ENCODE results near the gene CCDC92.

CCDC92 gene

DNA sequence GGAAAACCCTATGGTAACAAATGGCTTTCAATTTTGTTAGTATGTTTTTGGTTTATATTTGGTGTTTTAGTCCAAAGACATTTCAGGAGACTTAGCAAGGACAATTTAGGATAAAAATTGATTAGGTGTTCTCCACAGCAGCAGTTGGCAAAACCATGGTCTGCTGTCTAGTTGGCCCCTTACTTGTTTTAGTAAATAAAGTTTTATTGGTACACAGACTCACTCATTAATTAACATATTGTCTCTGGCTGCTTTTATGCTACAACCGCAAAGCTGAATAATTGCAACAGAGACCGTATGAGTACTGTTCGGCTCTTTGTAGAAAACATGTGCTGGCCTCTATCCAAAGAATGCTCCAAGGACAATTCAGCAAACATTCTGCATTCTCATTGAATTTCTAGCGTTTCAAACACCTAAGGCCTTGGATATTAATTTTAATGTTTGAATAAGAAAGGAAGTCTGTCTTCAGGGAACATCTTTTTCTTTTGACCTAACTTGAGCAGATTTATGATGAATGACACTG, 77.7 kb downstream of the CCDC92 start:
- Histone ChIP-seq H3K9ac (ENCODE audit: low read depth, low read length) (no peak overlapping the region), H3K4me3 (ENCODE audit: low read length) (no peak overlapping the region), H3K4me1 (ENCODE audit: insufficient read depth, low read length) (no peaks in the 10 kb centered on the region), H3K27ac (ENCODE audit: low read length) (no peak overlapping the region), H3K36me3 (ENCODE audit: insufficient read depth, low read depth, low read length) (no peaks in the 10 kb centered on the region), H3K9me3 (ENCODE audit: insufficient read depth, low read depth, low read length) (no peaks in the 10 kb centered on the region), H3K27me3 (ENCODE audit: insufficient read depth, low read length) (no peaks in the 10 kb centered on the region; the same call in 1 of the 2 replicates)

- Histone ChIP-seq H3K4me3 (ENCODE audit: low read length) (no peak overlapping the region), H3K27ac (ENCODE audit: low read length) (no peak overlapping the region), H3K4me1 (ENCODE audit: insufficient read depth, low read length) (no peaks in the 10 kb centered on the region), H3K27me3 (ENCODE audit: insufficient read depth, low read length) (no peaks in the 10 kb centered on the region; the same call in 1 of the 2 replicates), H3K9ac (ENCODE audit: low read depth, low read length) (no peak overlapping the region), H3K9me3 (ENCODE audit: insufficient read depth, low read depth, low read length) (no peaks in the 10 kb centered on the region), H3K36me3 (ENCODE audit: insufficient read depth, low read depth, low read length) (no peaks in the 10 kb centered on the region)
Observed at GRCh38 chr12:123893276-123893675, 79.4 kb downstream of the CCDC92 start.

GRCh38 chr12:123892853-123893252, 79.8 kb downstream of the CCDC92 start:
- Histone ChIP-seq H3K36me3 (ENCODE audit: insufficient read depth, low read depth, low read length) (no peaks in the 10 kb centered on the region), H3K27me3 (ENCODE audit: insufficient read depth, low read length) (no peaks in the 10 kb centered on the region), H3K27ac (ENCODE audit: low read length) (no peak overlapping the region), H3K9ac (ENCODE audit: low read depth, low read length) (no peak overlapping the region), H3K4me3 (ENCODE audit: low read length) (no peak overlapping the region), H3K9me3 (ENCODE audit: insufficient read depth, low read depth, low read length) (no peaks in the 10 kb centered on the region), H3K4me1 (ENCODE audit: insufficient read depth, low read length) (no peaks in the 10 kb centered on the region)

GRCh38 chr12:123892180-123892559, 80.5 kb downstream of the CCDC92 start:
- no peak overlapping the region for H3K27ac ChIP-seq (ENCODE audit: low read length)

DNA sequence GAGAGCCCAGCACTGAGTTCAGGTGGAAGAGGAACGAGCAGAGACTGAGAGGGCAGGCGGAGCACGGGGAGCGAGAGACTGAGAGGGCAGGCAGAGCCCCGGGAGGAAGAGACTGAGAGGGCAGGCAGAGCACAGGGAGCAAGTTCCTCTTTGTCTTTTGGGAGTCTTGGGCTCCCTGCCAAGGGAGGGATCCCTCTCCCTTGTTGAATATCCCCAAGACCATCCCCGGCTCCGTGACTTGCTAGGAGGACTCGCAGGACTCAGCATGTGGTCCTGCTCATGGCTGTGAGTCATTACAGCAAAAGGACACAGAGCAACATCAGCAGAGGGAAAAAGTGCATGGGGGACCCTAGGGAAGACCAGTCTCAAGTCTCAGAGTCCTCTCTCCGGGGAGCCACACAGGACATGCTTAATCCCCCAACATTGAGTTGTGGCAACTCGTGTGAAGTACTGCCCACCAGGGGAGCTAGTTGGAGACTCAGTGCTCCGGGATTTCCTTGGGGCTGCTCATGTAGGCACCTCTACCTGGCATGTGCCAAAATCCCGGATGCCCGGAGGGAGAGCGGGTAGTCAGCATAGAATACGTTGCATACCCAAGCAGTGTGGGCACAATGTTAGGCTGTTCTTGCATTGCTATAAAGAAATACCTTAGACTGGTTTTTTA, 81.0 kb downstream of the CCDC92 start:
- H3K27me3 ChIP-seq (ENCODE audit: insufficient read depth, low read length), result no peaks in the 10 kb centered on the region
- no peaks in the 10 kb centered on the region for H3K36me3 ChIP-seq (ENCODE audit: insufficient read depth, low read depth, low read length)
- H3K4me3 ChIP-seq (ENCODE audit: low read length), result no peak overlapping the region
- H3K27ac ChIP-seq (ENCODE audit: low read length), result no peak overlapping the region
- no peaks in the 10 kb centered on the region for H3K9me3 ChIP-seq (ENCODE audit: insufficient read depth, low read depth, low read length)
- no peaks in the 10 kb centered on the region for H3K4me1 ChIP-seq (ENCODE audit: insufficient read depth, low read length)
- H3K9ac ChIP-seq (ENCODE audit: low read depth, low read length), result no peak overlapping the region

More at GRCh38 chr12:123892180-123892559, 80.5 kb downstream of the CCDC92 start:
- H3K27me3 ChIP-seq (ENCODE audit: insufficient read depth, low read length), result no peaks in the 10 kb centered on the region
- H3K9ac ChIP-seq (ENCODE audit: low read depth, low read length), result no peak overlapping the region
- no peak overlapping the region for H3K4me3 ChIP-seq (ENCODE audit: low read length)
- H3K4me1 ChIP-seq (ENCODE audit: insufficient read depth, low read length), result no peaks in the 10 kb centered on the region
- no peaks in the 10 kb centered on the region for H3K36me3 ChIP-seq (ENCODE audit: insufficient read depth, low read depth, low read length)
- no peaks in the 10 kb centered on the region for H3K9me3 ChIP-seq (ENCODE audit: insufficient read depth, low read depth, low read length)

- H3K4me3 ChIP-seq (ENCODE audit: low read length), result no peak overlapping the region
- H3K9me3 ChIP-seq (ENCODE audit: insufficient read depth, low read depth, low read length), result no peaks in the 10 kb centered on the region
- no peaks in the 10 kb centered on the region for H3K4me1 ChIP-seq (ENCODE audit: insufficient read depth, low read length)
- H3K36me3 ChIP-seq (ENCODE audit: insufficient read depth, low read depth, low read length), result no peaks in the 10 kb centered on the region
- H3K9ac ChIP-seq (ENCODE audit: low read depth, low read length), result no peak overlapping the region
- H3K27me3 ChIP-seq (ENCODE audit: insufficient read depth, low read length), result no peaks in the 10 kb centered on the region
- no peak overlapping the region for H3K27ac ChIP-seq (ENCODE audit: low read length)
Observed at GRCh38 chr12:123891011-123891410, 81.6 kb downstream of the CCDC92 start.

DNA sequence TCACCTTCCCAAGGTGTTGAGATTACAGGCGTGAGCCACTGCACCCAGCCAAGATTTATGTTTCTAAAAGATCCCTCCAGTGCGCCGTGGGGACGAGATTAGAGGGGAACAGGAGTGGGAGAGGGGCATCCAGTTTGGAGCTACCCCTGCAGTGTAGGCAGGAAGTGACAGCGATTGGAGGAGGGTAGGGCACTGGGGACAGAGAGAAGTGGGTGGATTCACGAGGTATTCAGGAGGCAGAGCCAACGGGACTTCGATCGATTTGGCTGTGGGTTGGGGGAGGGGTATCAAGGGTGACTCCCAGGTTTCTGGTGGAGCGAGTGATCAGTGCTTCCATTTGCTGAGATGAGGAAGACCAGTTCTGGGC, 82.1 kb downstream of the CCDC92 start:
- no peak overlapping the region for H3K27ac ChIP-seq (ENCODE audit: low read length)

DNA sequence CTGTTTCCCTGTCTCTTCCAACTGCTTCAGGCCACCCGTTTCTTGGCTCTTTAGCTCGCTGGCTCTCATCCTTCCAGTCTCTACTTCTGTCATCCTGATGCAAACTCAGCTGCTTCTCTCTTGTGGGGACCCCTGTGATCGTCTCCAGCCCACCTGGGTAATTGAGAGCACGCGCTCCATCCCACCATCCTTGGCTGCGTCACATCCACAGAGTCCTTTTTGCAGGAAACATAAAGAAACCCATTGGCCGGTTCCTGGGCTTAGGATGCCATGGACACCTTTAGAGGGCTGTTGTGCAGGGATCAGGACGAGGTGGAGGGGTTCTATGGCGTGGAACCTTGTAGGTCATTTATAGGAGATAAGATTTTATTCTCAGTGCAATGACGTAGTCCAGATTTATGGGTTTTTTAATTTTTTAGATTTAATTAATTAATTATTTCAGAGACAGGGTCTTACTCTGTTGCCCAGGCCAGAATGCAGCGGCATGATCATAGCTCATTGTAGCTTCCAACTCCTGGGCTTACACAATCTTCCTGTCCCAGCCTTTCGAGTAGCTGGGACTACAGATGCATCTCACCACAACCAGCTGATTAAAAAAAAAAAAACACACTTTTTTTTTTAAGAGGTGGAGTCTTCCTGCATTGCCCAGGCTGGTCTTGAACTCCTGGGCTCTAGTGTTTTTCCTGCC, 82.6 kb downstream of the CCDC92 start:
- no peaks in the 10 kb centered on the region for H3K9me3 ChIP-seq (ENCODE audit: insufficient read depth, low read depth, low read length)
- H3K36me3 ChIP-seq (ENCODE audit: insufficient read depth, low read depth, low read length), result no peaks in the 10 kb centered on the region
- H3K27me3 ChIP-seq (ENCODE audit: insufficient read depth, low read length), result no peaks in the 10 kb centered on the region
- no peaks in the 10 kb centered on the region for H3K4me1 ChIP-seq (ENCODE audit: insufficient read depth, low read length)
- no peak overlapping the region for H3K9ac ChIP-seq (ENCODE audit: low read depth, low read length)
- H3K4me3 ChIP-seq (ENCODE audit: low read length), result no peak overlapping the region
- H3K27ac ChIP-seq (ENCODE audit: low read length), result no peak overlapping the region

More for the DNA sequence above, 82.1 kb downstream of the CCDC92 start:
- no peak overlapping the region for H3K9ac ChIP-seq (ENCODE audit: low read depth, low read length)
- no peaks in the 10 kb centered on the region for H3K36me3 ChIP-seq (ENCODE audit: insufficient read depth, low read depth, low read length)
- no peaks in the 10 kb centered on the region for H3K9me3 ChIP-seq (ENCODE audit: insufficient read depth, low read depth, low read length)
- no peaks in the 10 kb centered on the region for H3K27me3 ChIP-seq (ENCODE audit: insufficient read depth, low read length)
- H3K4me1 ChIP-seq (ENCODE audit: insufficient read depth, low read length), result no peaks in the 10 kb centered on the region
- no peak overlapping the region for H3K4me3 ChIP-seq (ENCODE audit: low read length)

DNA sequence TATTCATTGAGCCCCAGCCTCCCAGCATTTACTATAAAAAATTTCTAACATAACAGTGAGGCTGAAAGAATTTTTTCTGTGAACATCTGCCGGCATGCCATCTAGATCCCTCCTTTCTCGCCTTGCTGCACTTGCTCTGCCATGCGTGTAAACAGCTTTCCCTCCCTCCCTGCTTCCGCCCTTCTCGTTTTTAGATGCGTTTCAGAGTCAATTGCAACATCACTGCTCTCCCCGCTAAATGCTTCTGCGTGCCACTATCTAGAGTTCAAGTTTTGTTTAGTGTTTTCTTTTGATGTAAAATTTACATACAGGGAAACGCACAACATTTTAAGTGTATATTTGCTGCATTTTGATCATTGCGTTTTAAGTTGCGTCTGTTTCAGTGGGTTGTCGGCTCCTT, 83.6 kb downstream of the CCDC92 start:
- H3K9me3 ChIP-seq (ENCODE audit: insufficient read depth, low read depth, low read length), result no peaks in the 10 kb centered on the region
- H3K27ac ChIP-seq (ENCODE audit: low read length), result no peak overlapping the region
- no peaks in the 10 kb centered on the region for H3K36me3 ChIP-seq (ENCODE audit: insufficient read depth, low read depth, low read length)
- no peak overlapping the region for H3K9ac ChIP-seq (ENCODE audit: low read depth, low read length)
- H3K4me1 ChIP-seq (ENCODE audit: insufficient read depth, low read length), result no peaks in the 10 kb centered on the region
- no peak overlapping the region for H3K4me3 ChIP-seq (ENCODE audit: low read length)
- no peaks in the 10 kb centered on the region for H3K27me3 ChIP-seq (ENCODE audit: insufficient read depth, low read length)

DNA sequence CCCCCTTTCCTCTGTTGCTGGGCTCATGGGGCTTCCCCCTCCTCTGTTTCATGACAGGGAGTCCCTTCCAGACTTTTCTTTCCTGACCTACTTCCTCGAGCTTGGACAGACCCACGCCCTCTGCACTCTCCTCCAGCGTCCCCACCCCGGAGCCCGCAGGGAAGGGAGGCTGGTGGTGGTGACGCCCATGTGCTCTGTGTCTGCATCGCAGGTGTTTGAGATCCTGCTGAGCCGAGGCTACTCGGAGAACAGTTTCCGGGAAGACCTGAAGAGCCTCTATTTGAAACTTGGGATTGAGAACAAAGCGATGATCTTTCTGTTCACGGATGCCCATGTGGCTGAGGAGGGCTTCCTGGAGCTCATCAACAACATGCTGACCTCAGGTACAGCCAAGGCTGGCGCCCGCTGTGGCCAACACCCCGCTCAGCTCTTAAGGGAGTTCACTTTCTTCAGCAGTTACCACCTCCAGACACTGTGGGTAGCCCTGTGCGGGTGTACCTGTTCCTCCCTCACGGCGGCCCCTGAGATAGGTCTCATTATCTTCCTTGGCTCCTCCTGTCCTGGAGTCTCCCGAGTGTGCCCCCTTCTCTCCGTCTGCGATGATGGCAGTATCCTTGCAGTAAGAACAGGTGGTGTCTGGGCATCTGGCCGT, 85.6 kb downstream of the CCDC92 start:
- Histone ChIP-seq H3K9me3 (ENCODE audit: insufficient read depth, low read depth, low read length) (no peaks in the 10 kb centered on the region), H3K4me1 (ENCODE audit: insufficient read depth, low read length) (no peaks in the 10 kb centered on the region), H3K4me3 (ENCODE audit: low read length) (no peak overlapping the region), H3K9ac (ENCODE audit: low read depth, low read length) (no peak overlapping the region), H3K36me3 (ENCODE audit: insufficient read depth, low read depth, low read length) (no peaks in the 10 kb centered on the region), H3K27ac (ENCODE audit: low read length) (no peak overlapping the region), H3K27me3 (ENCODE audit: insufficient read depth, low read length) (no peaks in the 10 kb centered on the region)

DNA sequence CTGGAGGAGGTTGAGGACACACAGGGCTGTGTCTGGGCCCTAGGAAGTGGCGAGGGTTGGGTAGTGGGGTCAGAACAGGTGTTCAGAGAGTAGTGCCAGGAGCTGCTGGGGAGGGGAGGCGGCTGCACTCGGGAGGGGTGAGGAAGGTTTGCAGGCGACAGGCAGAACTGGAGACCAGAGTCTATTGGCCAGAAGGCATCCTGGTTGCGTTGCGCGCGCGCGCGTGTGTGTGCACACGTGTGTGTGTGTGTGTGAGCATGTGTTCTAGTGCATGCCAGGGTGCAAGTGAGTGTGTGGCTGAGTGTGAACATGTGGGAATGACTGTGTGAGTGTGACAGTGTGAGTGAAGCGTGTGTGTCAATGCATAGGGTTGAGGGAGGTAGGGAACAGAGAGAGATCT, 86.4 kb downstream of the CCDC92 start:
- H3K9ac ChIP-seq (ENCODE audit: low read depth, low read length), result no peak overlapping the region

More for the DNA sequence above, 86.4 kb downstream of the CCDC92 start:
- no peak overlapping the region for H3K27ac ChIP-seq (ENCODE audit: low read length)
- no peaks in the 10 kb centered on the region for H3K4me1 ChIP-seq (ENCODE audit: insufficient read depth, low read length)
- no peaks in the 10 kb centered on the region for H3K27me3 ChIP-seq (ENCODE audit: insufficient read depth, low read length)
- no peaks in the 10 kb centered on the region for H3K36me3 ChIP-seq (ENCODE audit: insufficient read depth, low read depth, low read length)
- H3K9me3 ChIP-seq (ENCODE audit: insufficient read depth, low read depth, low read length), result no peaks in the 10 kb centered on the region
- no peak overlapping the region for H3K4me3 ChIP-seq (ENCODE audit: low read length)

All from iPS-20b (cell line).